Left renal cortex interstitium (tissue), 4 donors: Measurements from ENCODE around the gene SOX8. TPM values are rescaled to one million over a fixed set of nuclear protein-coding genes. Genes with fewer than 3 reads are reported as not detected.

Experiments used
- DNase-seq, 4 donors: peaks; one replicate each; pipeline ENCODE4 v3.0.0-alpha.2; 2013; ENCODE audit warnings: low read depth in 4 of 4, low spot score in 2 of 4, missing footprints in 1 of 4
- polyA plus RNA-seq, 4 donors: library from polyadenylated mRNA; unstranded; fragments of 120-200 nt; gene quantifications; one replicate each; pipeline ENCODE4 v1.2.1, GENCODE V29; 2013; ENCODE audit not compliant: insufficient read length in 4 of 4

Gene SOX8
- polyA plus RNA-seq, 4 donors: 2.7 to 5.4 (median 4.9) TPM

GRCh38 chr16:1002399-1003166 is 21.0 kb downstream of the SOX8 start:
- no peak for DNase-seq

- DNase-seq: no peak
These were observed 22.1 kb downstream of the SOX8 start for GRCh38 chr16:1003391-1004347.

- no peak for DNase-seq
These were observed 23.7 kb downstream of the SOX8 start for GRCh38 chr16:1005286-1005685.

GRCh38 chr16:1006781-1007180 is 25.2 kb downstream of the SOX8 start:
- DNase-seq: no peak

- DNase-seq: no peak
These were observed 25.8 kb downstream of the SOX8 start for GRCh38 chr16:1007284-1007850.

GRCh38 chr16:1008085-1008484 is 26.5 kb downstream of the SOX8 start:
- DNase-seq: no peak

GRCh38 chr16:1009358-1010150 is 28.0 kb downstream of the SOX8 start:
- no peak for DNase-seq

- no peak for DNase-seq
These were observed 28.7 kb downstream of the SOX8 start for GRCh38 chr16:1010251-1010650.

GRCh38 chr16:1010815-1011214 is 29.2 kb downstream of the SOX8 start:
- no peak for DNase-seq

GRCh38 chr16:1011316-1012082 is 29.9 kb downstream of the SOX8 start:
- no peak for DNase-seq

- DNase-seq: no peak
These were observed 30.6 kb downstream of the SOX8 start for GRCh38 chr16:1012135-1012534.

GRCh38 chr16:1012722-1013592 is 31.4 kb downstream of the SOX8 start:
- no peak for DNase-seq

GRCh38 chr16:1013593-1013900 is 32.0 kb downstream of the SOX8 start:
- no peak for DNase-seq

GRCh38 chr16:1014221-1014620 is 32.7 kb downstream of the SOX8 start:
- no peak for DNase-seq

GRCh38 chr16:1014771-1015495 is 33.4 kb downstream of the SOX8 start:
- DNase-seq: no peak

GRCh38 chr16:1018447-1019198 is 37.1 kb downstream of the SOX8 start:
- no peak for DNase-seq

GRCh38 chr16:1019231-1020090 is 37.9 kb downstream of the SOX8 start:
- DNase-seq: no peak
